D341Med (cell line): ENCODE results near the gene LARGE1.
"Not testable (repeated sequence)": the region's sequence is repeated elsewhere in the genome, so short reads cannot be mapped to it uniquely, and the experiment has no call there.

Experiments
- DNase-seq: peaks from one replicate; pipeline ENCODE4 v3.0.0; 2012; ENCODE audit warnings: low spot score

Gene LARGE1

GRCh38 chr22:33472462-33473344, 447.6 kb downstream of the LARGE1 start:
- DNase-seq: no peak

- no peak for DNase-seq
Measured at GRCh38 chr22:33470456-33470855, 449.8 kb downstream of the LARGE1 start.

GRCh38 chr22:33467620-33468095, 452.6 kb downstream of the LARGE1 start:
- DNase-seq: no peak

GRCh38 chr22:33467080-33467479, 453.2 kb downstream of the LARGE1 start:
- DNase-seq: no peak

- no peak for DNase-seq
Measured at GRCh38 chr22:33465554-33465953, 454.7 kb downstream of the LARGE1 start.

GRCh38 chr22:33464698-33465097, 455.6 kb downstream of the LARGE1 start:
- DNase-seq: no peak

GRCh38 chr22:33461698-33462434, 458.4 kb downstream of the LARGE1 start:
- DNase-seq: no peak

- DNase-seq: not testable (repeated sequence)
Measured at GRCh38 chr22:33461245-33461644, 459.0 kb downstream of the LARGE1 start.

- DNase-seq: no peak
Measured at GRCh38 chr22:33459137-33459536, 461.1 kb downstream of the LARGE1 start.

- no peak for DNase-seq
Measured at GRCh38 chr22:33456511-33456910, 463.8 kb downstream of the LARGE1 start.

GRCh38 chr22:33455036-33455435, 465.2 kb downstream of the LARGE1 start:
- DNase-seq: no peak

GRCh38 chr22:33451866-33452469, 468.3 kb downstream of the LARGE1 start:
- DNase-seq: no peak

- no peak for DNase-seq
Measured at GRCh38 chr22:33450756-33451155, 469.5 kb downstream of the LARGE1 start.

- no peak for DNase-seq
Measured at GRCh38 chr22:33447733-33448132, 472.5 kb downstream of the LARGE1 start.

GRCh38 chr22:33443683-33444082, 476.6 kb downstream of the LARGE1 start:
- DNase-seq: no peak

GRCh38 chr22:33440756-33441155, 479.5 kb downstream of the LARGE1 start:
- no peak for DNase-seq

- no peak for DNase-seq
Measured at GRCh38 chr22:33438273-33438672, 482.0 kb downstream of the LARGE1 start.

GRCh38 chr22:33431300-33431699, 489.0 kb downstream of the LARGE1 start:
- DNase-seq: no peak

GRCh38 chr22:33429281-33429680, 491.0 kb downstream of the LARGE1 start:
- DNase-seq: no peak

GRCh38 chr22:33427461-33427860, 492.8 kb downstream of the LARGE1 start:
- DNase-seq: no peak

- DNase-seq: no peak
Measured at GRCh38 chr22:33426451-33426850, 493.8 kb downstream of the LARGE1 start.

- no peak for DNase-seq
Measured at GRCh38 chr22:33421859-33422258, 498.4 kb downstream of the LARGE1 start.

- no peak for DNase-seq
Measured at GRCh38 chr22:33418484-33418883, 501.8 kb downstream of the LARGE1 start.
